PC-9 (cell line): ENCODE measurements around the gene OR5A2.

Experiments used
- EZH2 ChIP-seq: fragments of 200-600 bp; sonication (generic); IDR thresholded peaks from 2 replicates; pipeline ENCODE4 v1.8.0; 2017; ENCODE audit warnings: antibody characterized with exemption, low read depth
- TF ChIP-seq, protein P1 (sequence below): fragments of 200-600 bp; sonication (generic); conservative IDR thresholded peaks from 2 replicates; pipeline ENCODE4 v1.6.1; 2017; ENCODE audit warnings: mixed run types, antibody characterized with exemption, mild to moderate bottlenecking, moderate library complexity

DNA sequence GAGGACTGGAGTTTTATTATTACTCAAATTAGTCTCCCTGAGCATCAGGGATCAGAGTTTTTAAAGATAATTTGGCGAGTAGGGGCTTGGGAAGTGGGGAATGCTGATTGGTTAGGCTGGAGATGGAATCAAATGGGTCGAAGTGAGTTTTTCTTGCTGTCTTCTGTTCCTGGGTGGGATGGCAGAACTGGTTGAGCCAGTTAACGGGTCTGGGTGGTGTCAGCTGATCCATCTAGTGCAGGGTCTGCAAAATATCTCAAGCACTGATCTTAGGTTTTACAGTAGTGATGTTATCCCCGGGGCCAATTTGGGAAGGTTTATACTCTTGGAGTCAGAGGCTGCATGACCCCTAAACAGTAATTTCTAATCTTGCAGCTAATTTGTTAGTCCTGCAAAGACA, 1.1 kb downstream of the OR5A2 start:
- TF ChIP-seq, protein P1, sequence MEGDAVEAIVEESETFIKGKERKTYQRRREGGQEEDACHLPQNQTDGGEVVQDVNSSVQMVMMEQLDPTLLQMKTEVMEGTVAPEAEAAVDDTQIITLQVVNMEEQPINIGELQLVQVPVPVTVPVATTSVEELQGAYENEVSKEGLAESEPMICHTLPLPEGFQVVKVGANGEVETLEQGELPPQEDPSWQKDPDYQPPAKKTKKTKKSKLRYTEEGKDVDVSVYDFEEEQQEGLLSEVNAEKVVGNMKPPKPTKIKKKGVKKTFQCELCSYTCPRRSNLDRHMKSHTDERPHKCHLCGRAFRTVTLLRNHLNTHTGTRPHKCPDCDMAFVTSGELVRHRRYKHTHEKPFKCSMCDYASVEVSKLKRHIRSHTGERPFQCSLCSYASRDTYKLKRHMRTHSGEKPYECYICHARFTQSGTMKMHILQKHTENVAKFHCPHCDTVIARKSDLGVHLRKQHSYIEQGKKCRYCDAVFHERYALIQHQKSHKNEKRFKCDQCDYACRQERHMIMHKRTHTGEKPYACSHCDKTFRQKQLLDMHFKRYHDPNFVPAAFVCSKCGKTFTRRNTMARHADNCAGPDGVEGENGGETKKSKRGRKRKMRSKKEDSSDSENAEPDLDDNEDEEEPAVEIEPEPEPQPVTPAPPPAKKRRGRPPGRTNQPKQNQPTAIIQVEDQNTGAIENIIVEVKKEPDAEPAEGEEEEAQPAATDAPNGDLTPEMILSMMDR = no peak
- no peak for TF ChIP-seq EZH2
